HCT116 (cell line): ENCODE data around the gene PIM1. TPM values are rescaled to one million over a fixed set of nuclear protein-coding genes. Genes with fewer than 3 reads are reported as not detected.
A peak's percentile ranks its signal among the peaks of the same experiment; 100 is the strongest.

Experiments
- ATAC-seq: fragments of 200-7000 bp; cut with Tn5 transposase; 2 replicates; pipeline ENCODE4 v1.9.1; 2020; ENCODE audit warnings: mild to moderate bottlenecking, moderate library complexity
- BruUV-seq: library from RNA; stranded (reverse); fragments of 400-500 nt; replicated peaks from 2 replicates; lab custom pipeline; 2021; lab: Mats Ljungman, UMichigan
- CTCF ChIA-PET: fragments of 300-600 bp; sonication (Branson Sonifier 250); formaldehyde crosslinking; loops from one replicate; lab custom pipeline; 2021; ENCODE audit warnings: antibody characterized with exemption; lab: Charles Lee
- POLR2A ChIA-PET: fragments of 300-600, 350-600 bp; sonication (Branson Sonifier 250); formaldehyde crosslinking; loops from one replicate; lab custom pipeline; 2021; ENCODE audit warnings: antibody characterized with exemption; lab: Charles Lee
- RAD21 ChIA-PET, 2 experiments: fragments of 300-600 bp; sonication (Branson Sonifier 250); formaldehyde crosslinking; loops; one replicate each; lab custom pipeline; 2023; ENCODE audit warnings: low total read pairs in 2 of 2; ENCODE audit not compliant: uncharacterized antibody in 2 of 2, unreplicated experiment in 2 of 2, low non-redundant PET in 1 of 2; lab: Charles Lee
- DNase-seq: peaks from one replicate; pipeline ENCODE4 v3.0.0-alpha.2; 2010; ENCODE audit warnings: low read depth, low spot score
- H2AFZ ChIP-seq: fragments of 200-600 bp; shearing (Covaris generic), sonication (generic); 2 replicates; pipeline ENCODE4 v1.6.1; 2017; ENCODE audit warnings: low read depth, mixed run types, mixed read lengths, antibody characterized with exemption, low read length; ENCODE audit not compliant: poor library complexity, severe bottlenecking
- H3K27ac ChIP-seq: 2 replicates; pipeline ENCODE4 v1.5.1; 2012; ENCODE audit warnings: low read depth, low read length
- H3K27me3 ChIP-seq: fragments of 200-600 bp; sonication (generic); 2 replicates; pipeline ENCODE4 v1.6.1; 2016; ENCODE audit warnings: mixed run types, low read length, mixed read lengths; ENCODE audit not compliant: insufficient read depth
- H3K36me3 ChIP-seq, 2 experiments: fragments of 200-500 bp in 1 of 2; fragments of 200-600 bp in 1 of 2; sonication (Bioruptor generic) in 1 of 2; sonication (generic) in 1 of 2; 2 replicates each; pipeline versions ENCODE4 v1.5.1 to v1.6.1; 2014 to 2016; ENCODE audit warnings: low read length in 2 of 2, inconsistent platforms in 1 of 2, mixed read lengths in 1 of 2, mixed run types in 1 of 2; ENCODE audit not compliant: insufficient read depth in 2 of 2, control insufficient read depth in 1 of 2
- H3K4me1 ChIP-seq, 2 experiments: fragments of 200-600 bp in 1 of 2; sonication (generic) in 1 of 2; 2 replicates each; pipeline versions ENCODE4 v1.5.1 to v1.6.1; 2012 to 2017; ENCODE audit warnings: low read length in 2 of 2, inconsistent platforms in 1 of 2, mild to moderate bottlenecking in 1 of 2, mixed read lengths in 1 of 2, mixed run types in 1 of 2, moderate library complexity in 1 of 2; ENCODE audit not compliant: insufficient read depth in 2 of 2, control insufficient read depth in 1 of 2
- H3K4me2 ChIP-seq: fragments of 200-600 bp; sonication (generic); 2 replicates; pipeline ENCODE4 v1.6.1; 2017; ENCODE audit warnings: mixed run types, low read length, mixed read lengths
- H3K4me3 ChIP-seq, 2 experiments: fragments of 200-600 bp in 1 of 2; sonication (generic) in 1 of 2; replicated peaks in 1 of 2; 2 replicates each; pipeline ENCODE4 v1.5.1; 2011 to 2016; ENCODE audit warnings: low read length in 2 of 2, control low read depth in 1 of 2, low read depth in 1 of 2, mild to moderate bottlenecking in 1 of 2, mixed read lengths in 1 of 2, mixed run types in 1 of 2
- H3K79me2 ChIP-seq: fragments of 200-600 bp; sonication (generic); 2 replicates; pipeline ENCODE4 v1.6.1; 2017; ENCODE audit warnings: mild to moderate bottlenecking, mixed run types, low read length, moderate library complexity, mixed read lengths; ENCODE audit not compliant: insufficient read depth
- H3K9ac ChIP-seq: fragments of 200-600 bp; sonication (generic); 2 replicates; pipeline ENCODE4 v1.6.1; 2016; ENCODE audit warnings: low read length, mixed read lengths
- H3K9me2 ChIP-seq: fragments of 200-600 bp; sonication (generic), shearing (Covaris generic); 2 replicates; pipeline ENCODE4 v1.6.1; 2017; ENCODE audit warnings: mixed run types, mild to moderate bottlenecking, moderate library complexity; ENCODE audit not compliant: insufficient read depth
- H3K9me3 ChIP-seq, 2 experiments: fragments of 200-500 bp in 1 of 2; fragments of 200-600 bp in 1 of 2; sonication (Bioruptor generic) in 1 of 2; sonication (generic) in 1 of 2; 2 replicates each; pipeline ENCODE4 v1.6.1; 2014 to 2017; ENCODE audit warnings: low read length in 2 of 2, mixed read lengths in 2 of 2, inconsistent platforms in 1 of 2, low read depth in 1 of 2, mild to moderate bottlenecking in 1 of 2, mixed run types in 1 of 2, moderate library complexity in 1 of 2; ENCODE audit not compliant: control insufficient read depth in 1 of 2, insufficient read depth in 1 of 2
- H4K20me1 ChIP-seq: fragments of 200-600 bp; sonication (generic), shearing (Covaris generic); 2 replicates; pipeline ENCODE4 v1.6.1; 2017; ENCODE audit warnings: mixed run types, mild to moderate bottlenecking, moderate library complexity; ENCODE audit not compliant: insufficient read depth
- CBX3 ChIP-seq: IDR thresholded peaks from 2 replicates; pipeline ENCODE4 v1.6.1; 2012; ENCODE audit warnings: low read depth
- CTCF ChIP-seq, 3 experiments: fragments of 200-600 bp in 1 of 3; sonication (generic) in 1 of 3; IDR thresholded peaks in 2 of 3; conservative IDR thresholded peaks in 1 of 3; 2 replicates each; pipeline ENCODE4 v1.5.1; 2012 to 2017; ENCODE audit warnings: low read depth in 2 of 3, low read length in 2 of 3, antibody characterized with exemption in 1 of 3, borderline replicate concordance in 1 of 3, control low read depth in 1 of 3, mild to moderate bottlenecking in 1 of 3, mixed read lengths in 1 of 3, mixed run types in 1 of 3, moderate library complexity in 1 of 3; ENCODE audit not compliant: insufficient read depth in 1 of 3
- EZH2 ChIP-seq: fragments of 200-600 bp; sonication (generic); IDR thresholded peaks from 2 replicates; pipeline ENCODE4 v1.6.1; 2017; ENCODE audit warnings: antibody characterized with exemption, mixed run types
- EZH2phosphoT487 ChIP-seq: fragments of 200-600 bp; IDR thresholded peaks from 2 replicates; pipeline ENCODE4 v1.6.1; 2018; ENCODE audit warnings: antibody characterized with exemption, borderline replicate concordance
- POLR2A ChIP-seq: IDR thresholded peaks from 2 replicates; pipeline ENCODE4 v1.7.0; 2011; ENCODE audit warnings: borderline replicate concordance; ENCODE audit not compliant: insufficient read depth, insufficient read length; ENCODE audit errors: extremely low read depth
- POLR2AphosphoS5 ChIP-seq: IDR thresholded peaks from 2 replicates; pipeline ENCODE4 v1.6.1; 2011; ENCODE audit warnings: mild to moderate bottlenecking, low read depth, low read length, moderate library complexity
- RAD21 ChIP-seq: IDR thresholded peaks from 2 replicates; pipeline ENCODE4 v1.6.1; 2012; ENCODE audit warnings: low read depth, mild to moderate bottlenecking
- REST ChIP-seq: IDR thresholded peaks from 2 replicates; pipeline ENCODE4 v1.6.1; 2012; ENCODE audit warnings: low read depth
- TCF7L2 ChIP-seq: IDR thresholded peaks from 2 replicates; pipeline ENCODE4 v1.7.0; 2011; ENCODE audit warnings: borderline replicate concordance, inconsistent platforms; ENCODE audit not compliant: insufficient read depth, insufficient read length; ENCODE audit errors: extremely low read depth
- ZNF274 ChIP-seq: fragments of 200-500 bp; sonication (Bioruptor generic); IDR thresholded peaks from 2 replicates; pipeline ENCODE4 v1.6.1; 2014; ENCODE audit warnings: mild to moderate bottlenecking, low read depth, low read length, inconsistent platforms
- intact Hi-C: fragments of 100-400 bp; cut with micrococcal nuclease; formaldehyde crosslinking; loops from 2 replicates; pipeline ENCODE4 v1.10.0; 2022
- total RNA-seq: library from RNA; stranded (reverse); gene quantifications from one replicate; pipeline ENCODE4 v1.2.1, GENCODE V29; 2021; ENCODE audit not compliant: unreplicated experiment

Gene PIM1
- total RNA-seq, 1 experiment from 2014 or later: 26.2 TPM

GRCh38 chr6:37168811-37169495, 999 bp upstream of the PIM1 start:
- Histone ChIP-seq H3K4me1 (peaks cover 19 to 39% of the 10 kb centered on the region in 2 experiments), H3K27ac (peak overlapping the region; percentile 30; the same call in 1 of the 2 replicates), H3K36me3 (peaks cover 13 to 14% of the 10 kb centered on the region in 2 experiments; a peak in 3 of 4 replicates), H2AFZ (peak overlapping the region; percentile 58), H3K4me2 (peak overlapping the region; percentile 91), H4K20me1 (peaks cover 4% of the 10 kb centered on the region; the same call in 1 of the 2 replicates), H3K9me2 (no peaks in the 10 kb centered on the region), H3K9me3 (no peaks in the 10 kb centered on the region), H3K9ac (peak overlapping the region; percentile 85), H3K4me3 (peak overlapping the region; percentile 40 to 62), H3K27me3 (no peaks in the 10 kb centered on the region), H3K79me2 (peaks cover 14% of the 10 kb centered on the region; the same call in 1 of the 2 replicates)
- CTCF ChIA-PET: interaction anchor here (0.7 to 5.0 kb wide), 6 partner anchors 10 to 148 kb away, joined by 4 to 59 read pairs (median 7); no protein-coding TSS in a partner anchor
- BruUV-seq: TSS peak; percentile 54
- intact Hi-C loops: no loop called here
- ATAC-seq (0 out of 2 replicates have a peak, but pooled peaks have one; percentile 1), DNase-seq (no peak)
- RAD21 ChIA-PET: interaction anchor here (0.8 to 3.5 kb wide), 3 partner anchors 117 to 119 kb away, joined by 5 to 25 read pairs (median 8); no protein-coding TSS in a partner anchor
- POLR2A ChIA-PET: interaction anchor here (0.9 to 4.4 kb wide), 4 partner anchors 8 to 111 kb away, joined by 3 to 24 read pairs (median 4); no protein-coding TSS in a partner anchor
- TF ChIP-seq RAD21 (no peak), ZNF274 (no peak), POLR2AphosphoS5 (no peak), TCF7L2 (no peak), EZH2phosphoT487 (no peak), CTCF (IDR thresholded peaks at IDR 0.05 in 2 of 3, conservative IDR thresholded peaks at IDR 0.05 in 1 of 3; ENCODE audit: borderline replicate concordance in 1 of 3, insufficient read depth in 1 of 3, low read depth in 2 of 3, low read length in 2 of 3) (no peak), REST (no peak), CBX3 (no peak), POLR2A (no peak), EZH2 (no peak)
